ENCODE results near the gene SCAPER.
"Not testable (repeated sequence)": the region's sequence is repeated elsewhere in the genome, so short reads cannot be mapped to it uniquely, and the experiment has no call there.

The SCAPER gene

GRCh38 chr15:76863123-76863522, 42.0 kb downstream of the SCAPER start:
- DNase-seq (ENCODE audit: low read depth, low spot score) = no peak
- H3K4me1 ChIP-seq (ENCODE audit: control insufficient read depth, insufficient read depth, low read length) = no peaks in the 10 kb centered on the region
- no CpG with 5 or more reads among the region's 4 CpGs for WGBS (ENCODE audit: insufficient coverage, insufficient read length)
- H3K4me3 ChIP-seq (ENCODE audit: low read length) = no peak overlapping the region
- H3K27me3 ChIP-seq (ENCODE audit: control insufficient read depth, insufficient read depth, low read length) = no peaks in the 10 kb centered on the region
- H3K9me3 ChIP-seq (ENCODE audit: control insufficient read depth, insufficient read depth, low read length) = no peaks in the 10 kb centered on the region
- H3K27ac ChIP-seq (ENCODE audit: low read length) = no peak overlapping the region
- no peaks in the 10 kb centered on the region for H3K36me3 ChIP-seq (ENCODE audit: control insufficient read depth, insufficient read depth, low read length)

- no peaks in the 10 kb centered on the region for H3K9me3 ChIP-seq (ENCODE audit: control insufficient read depth, insufficient read depth, low read length)
- H3K27ac ChIP-seq (ENCODE audit: low read length) = no peak overlapping the region
- no peaks in the 10 kb centered on the region for H3K27me3 ChIP-seq (ENCODE audit: control insufficient read depth, insufficient read depth, low read length)
- no peaks in the 10 kb centered on the region for H3K4me1 ChIP-seq (ENCODE audit: control insufficient read depth, insufficient read depth, low read length)
- no peak for DNase-seq (ENCODE audit: low read depth, low spot score)
- no CpG with 5 or more reads among the region's 4 CpGs for WGBS (ENCODE audit: insufficient coverage, insufficient read length)
- H3K4me3 ChIP-seq (ENCODE audit: low read length) = no peak overlapping the region
- H3K36me3 ChIP-seq (ENCODE audit: control insufficient read depth, insufficient read depth, low read length) = no peaks in the 10 kb centered on the region
These were observed 43.2 kb downstream of the SCAPER start for GRCh38 chr15:76861815-76862397.

- Histone ChIP-seq H3K27me3 (ENCODE audit: control insufficient read depth, insufficient read depth, low read length) (no peaks in the 10 kb centered on the region), H3K4me1 (ENCODE audit: control insufficient read depth, insufficient read depth, low read length) (no peaks in the 10 kb centered on the region), H3K4me3 (ENCODE audit: low read length) (no peak overlapping the region), H3K36me3 (ENCODE audit: control insufficient read depth, insufficient read depth, low read length) (no peaks in the 10 kb centered on the region), H3K9me3 (ENCODE audit: control insufficient read depth, insufficient read depth, low read length) (no peaks in the 10 kb centered on the region), H3K27ac (ENCODE audit: low read length) (no peak overlapping the region)
- DNase-seq (ENCODE audit: low read depth, low spot score) = no peak
These were observed 44.9 kb downstream of the SCAPER start for GRCh38 chr15:76860201-76860600.

GRCh38 chr15:76850367-76850766, 54.8 kb downstream of the SCAPER start:
- not testable (repeated sequence) for H3K4me1 ChIP-seq (ENCODE audit: control insufficient read depth, insufficient read depth, low read length); H3K9me3 ChIP-seq (ENCODE audit: control insufficient read depth, insufficient read depth, low read length); H3K4me3 ChIP-seq (ENCODE audit: low read length); H3K36me3 ChIP-seq (ENCODE audit: control insufficient read depth, insufficient read depth, low read length); H3K27ac ChIP-seq (ENCODE audit: low read length); H3K27me3 ChIP-seq (ENCODE audit: control insufficient read depth, insufficient read depth, low read length); DNase-seq (ENCODE audit: low read depth, low spot score)

- no peaks in the 10 kb centered on the region for H3K9me3 ChIP-seq (ENCODE audit: control insufficient read depth, insufficient read depth, low read length)
- WGBS (ENCODE audit: insufficient coverage, insufficient read length) = no CpG with 5 or more reads among the region's 1 CpG
These were observed 58.4 kb downstream of the SCAPER start for GRCh38 chr15:76846782-76847181.

GRCh38 chr15:76844096-76844495, 61.0 kb downstream of the SCAPER start:
- no peak for DNase-seq (ENCODE audit: low read depth, low spot score)
- H3K27me3 ChIP-seq (ENCODE audit: control insufficient read depth, insufficient read depth, low read length) = no peaks in the 10 kb centered on the region
- no peak overlapping the region for H3K27ac ChIP-seq (ENCODE audit: low read length)
- H3K9me3 ChIP-seq (ENCODE audit: control insufficient read depth, insufficient read depth, low read length) = no peaks in the 10 kb centered on the region
- H3K4me3 ChIP-seq (ENCODE audit: low read length) = no peak overlapping the region
- H3K36me3 ChIP-seq (ENCODE audit: control insufficient read depth, insufficient read depth, low read length) = no peaks in the 10 kb centered on the region
- no peaks in the 10 kb centered on the region for H3K4me1 ChIP-seq (ENCODE audit: control insufficient read depth, insufficient read depth, low read length)
- WGBS (ENCODE audit: insufficient coverage, insufficient read length) = no CpG with 5 or more reads among the region's 3 CpGs

More at GRCh38 chr15:76846782-76847181, 58.4 kb downstream of the SCAPER start:
- Histone ChIP-seq H3K4me1 (ENCODE audit: control insufficient read depth, insufficient read depth, low read length) (no peaks in the 10 kb centered on the region), H3K36me3 (ENCODE audit: control insufficient read depth, insufficient read depth, low read length) (no peaks in the 10 kb centered on the region), H3K27ac (ENCODE audit: low read length) (no peak overlapping the region), H3K27me3 (ENCODE audit: control insufficient read depth, insufficient read depth, low read length) (no peaks in the 10 kb centered on the region), H3K4me3 (ENCODE audit: low read length) (no peak overlapping the region)
- DNase-seq (ENCODE audit: low read depth, low spot score) = no peak

GRCh38 chr15:76843269-76843668, 61.9 kb downstream of the SCAPER start:
- no peaks in the 10 kb centered on the region for H3K36me3 ChIP-seq (ENCODE audit: control insufficient read depth, insufficient read depth, low read length)
- no peak for DNase-seq (ENCODE audit: low read depth, low spot score)
- H3K27ac ChIP-seq (ENCODE audit: low read length) = no peak overlapping the region
- H3K27me3 ChIP-seq (ENCODE audit: control insufficient read depth, insufficient read depth, low read length) = no peaks in the 10 kb centered on the region
- no CpG with 5 or more reads among the region's 1 CpG for WGBS (ENCODE audit: insufficient coverage, insufficient read length)
- no peaks in the 10 kb centered on the region for H3K9me3 ChIP-seq (ENCODE audit: control insufficient read depth, insufficient read depth, low read length)
- H3K4me3 ChIP-seq (ENCODE audit: low read length) = no peak overlapping the region
- no peaks in the 10 kb centered on the region for H3K4me1 ChIP-seq (ENCODE audit: control insufficient read depth, insufficient read depth, low read length)

GRCh38 chr15:76840830-76841460, 64.2 kb downstream of the SCAPER start:
- H3K27me3 ChIP-seq (ENCODE audit: control insufficient read depth, insufficient read depth, low read length) = no peaks in the 10 kb centered on the region
- no peaks in the 10 kb centered on the region for H3K4me1 ChIP-seq (ENCODE audit: control insufficient read depth, insufficient read depth, low read length)
- H3K36me3 ChIP-seq (ENCODE audit: control insufficient read depth, insufficient read depth, low read length) = no peaks in the 10 kb centered on the region
- H3K27ac ChIP-seq (ENCODE audit: low read length) = no peak overlapping the region
- no peak overlapping the region for H3K4me3 ChIP-seq (ENCODE audit: low read length)
- H3K9me3 ChIP-seq (ENCODE audit: control insufficient read depth, insufficient read depth, low read length) = no peaks in the 10 kb centered on the region
- no peak for DNase-seq (ENCODE audit: low read depth, low spot score)
- no CpG with 5 or more reads among the region's 5 CpGs for whole genome bisulfite sequencing (ENCODE audit: insufficient coverage, insufficient read length)

GRCh38 chr15:76839173-76839572, 66.0 kb downstream of the SCAPER start:
- Histone ChIP-seq H3K9me3 (ENCODE audit: control insufficient read depth, insufficient read depth, low read length) (no peaks in the 10 kb centered on the region), H3K36me3 (ENCODE audit: control insufficient read depth, insufficient read depth, low read length) (no peaks in the 10 kb centered on the region), H3K4me3 (ENCODE audit: low read length) (no peak overlapping the region), H3K27ac (ENCODE audit: low read length) (no peak overlapping the region), H3K4me1 (ENCODE audit: control insufficient read depth, insufficient read depth, low read length) (no peaks in the 10 kb centered on the region), H3K27me3 (ENCODE audit: control insufficient read depth, insufficient read depth, low read length) (no peaks in the 10 kb centered on the region)
- WGBS (ENCODE audit: insufficient coverage, insufficient read length) = no CpG with 5 or more reads among the region's 3 CpGs
- DNase-seq (ENCODE audit: low read depth, low spot score) = no peak

GRCh38 chr15:76837474-76837873, 67.7 kb downstream of the SCAPER start:
- no peak for DNase-seq (ENCODE audit: low read depth, low spot score)
- H3K36me3 ChIP-seq (ENCODE audit: control insufficient read depth, insufficient read depth, low read length) = no peaks in the 10 kb centered on the region
- no peak overlapping the region for H3K4me3 ChIP-seq (ENCODE audit: low read length)
- H3K9me3 ChIP-seq (ENCODE audit: control insufficient read depth, insufficient read depth, low read length) = no peaks in the 10 kb centered on the region
- no peaks in the 10 kb centered on the region for H3K27me3 ChIP-seq (ENCODE audit: control insufficient read depth, insufficient read depth, low read length)
- WGBS (ENCODE audit: insufficient coverage, insufficient read length) = no CpG with 5 or more reads among the region's 6 CpGs
- no peak overlapping the region for H3K27ac ChIP-seq (ENCODE audit: low read length)
- no peaks in the 10 kb centered on the region for H3K4me1 ChIP-seq (ENCODE audit: control insufficient read depth, insufficient read depth, low read length)

GRCh38 chr15:76829939-76830338, 75.2 kb downstream of the SCAPER start:
- Histone ChIP-seq H3K4me3 (ENCODE audit: low read length) (no peak overlapping the region), H3K27ac (ENCODE audit: low read length) (no peak overlapping the region), H3K4me1 (ENCODE audit: control insufficient read depth, insufficient read depth, low read length) (no peaks in the 10 kb centered on the region), H3K9me3 (ENCODE audit: control insufficient read depth, insufficient read depth, low read length) (no peaks in the 10 kb centered on the region), H3K27me3 (ENCODE audit: control insufficient read depth, insufficient read depth, low read length) (no peaks in the 10 kb centered on the region), H3K36me3 (ENCODE audit: control insufficient read depth, insufficient read depth, low read length) (no peaks in the 10 kb centered on the region)
- 100% methylated on average over 1 of the region's 4 CpGs for WGBS (ENCODE audit: insufficient coverage, insufficient read length)
- DNase-seq (ENCODE audit: low read depth, low spot score) = no peak
